GM18858 (cell line): ENCODE data around the gene KIAA0319L.

ENCODE experiments used
- ATAC-seq: cut with Tn5 transposase; IDR thresholded peaks from one replicate; pipeline ENCODE4 v1.9.1; 2021; ENCODE audit not compliant: unreplicated experiment

KIAA0319L gene

DNA sequence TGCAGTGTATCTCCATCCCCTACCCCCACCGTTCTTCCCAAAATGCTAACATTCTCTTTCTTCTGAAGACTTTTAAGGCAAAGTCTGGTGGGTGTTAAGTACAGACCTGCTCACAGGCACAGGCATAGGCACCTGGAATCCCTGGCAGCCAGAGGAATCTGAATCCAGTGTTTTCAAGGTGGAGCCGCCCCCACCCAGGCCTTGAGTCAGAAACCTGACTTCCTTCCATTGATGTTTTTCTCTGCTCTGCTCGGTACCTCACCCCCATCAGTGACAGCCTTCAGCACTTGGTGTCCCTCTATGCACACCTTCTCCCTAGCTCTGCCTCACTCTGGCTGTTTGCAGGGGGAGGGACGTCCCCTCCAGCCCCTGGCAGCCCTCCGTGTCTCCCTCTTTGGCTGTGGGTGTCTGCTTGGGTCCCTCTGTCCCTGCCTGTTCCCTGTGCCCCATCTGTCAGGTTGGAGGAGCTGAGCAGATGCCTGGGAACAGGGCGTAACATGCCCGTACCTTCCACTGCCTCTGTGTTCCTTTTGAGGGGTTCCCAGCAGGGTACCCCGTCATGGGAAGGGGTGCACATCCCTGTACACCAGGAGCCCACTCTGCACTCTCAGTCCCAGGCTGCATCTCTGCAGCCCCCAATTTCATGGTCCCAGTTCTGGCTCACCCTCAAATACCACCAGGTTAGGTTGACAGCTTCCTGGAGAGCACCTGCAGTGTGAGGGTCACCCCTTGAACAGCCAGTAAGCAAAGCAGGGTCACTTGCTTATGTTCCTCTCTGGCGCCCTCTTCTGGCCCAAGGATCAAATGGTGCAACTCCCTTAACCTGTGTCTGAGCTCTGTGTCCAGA is 7.1 kb upstream of the KIAA0319L start:
- ATAC-seq, result no peak

DNA sequence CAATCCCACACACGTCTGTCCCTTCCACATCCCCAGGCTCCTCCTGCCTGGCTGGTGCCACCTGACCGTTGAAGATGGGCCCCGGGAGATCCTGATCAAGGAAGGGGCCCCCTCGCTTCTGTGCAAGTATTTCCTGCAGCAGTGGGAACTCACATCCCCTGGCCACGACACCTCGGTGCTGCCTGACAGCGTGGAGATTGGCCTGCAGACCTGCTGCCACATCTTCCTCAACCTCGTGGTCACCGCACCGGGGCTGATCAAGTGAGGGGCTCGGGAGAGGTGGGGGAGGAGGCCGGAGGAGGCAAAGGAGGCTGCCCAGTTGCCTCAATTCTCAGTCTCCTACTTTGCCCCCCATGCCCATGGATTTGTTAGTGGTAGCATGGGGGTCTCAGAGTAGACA is 6.0 kb upstream of the KIAA0319L start:
- no peak for ATAC-seq

DNA sequence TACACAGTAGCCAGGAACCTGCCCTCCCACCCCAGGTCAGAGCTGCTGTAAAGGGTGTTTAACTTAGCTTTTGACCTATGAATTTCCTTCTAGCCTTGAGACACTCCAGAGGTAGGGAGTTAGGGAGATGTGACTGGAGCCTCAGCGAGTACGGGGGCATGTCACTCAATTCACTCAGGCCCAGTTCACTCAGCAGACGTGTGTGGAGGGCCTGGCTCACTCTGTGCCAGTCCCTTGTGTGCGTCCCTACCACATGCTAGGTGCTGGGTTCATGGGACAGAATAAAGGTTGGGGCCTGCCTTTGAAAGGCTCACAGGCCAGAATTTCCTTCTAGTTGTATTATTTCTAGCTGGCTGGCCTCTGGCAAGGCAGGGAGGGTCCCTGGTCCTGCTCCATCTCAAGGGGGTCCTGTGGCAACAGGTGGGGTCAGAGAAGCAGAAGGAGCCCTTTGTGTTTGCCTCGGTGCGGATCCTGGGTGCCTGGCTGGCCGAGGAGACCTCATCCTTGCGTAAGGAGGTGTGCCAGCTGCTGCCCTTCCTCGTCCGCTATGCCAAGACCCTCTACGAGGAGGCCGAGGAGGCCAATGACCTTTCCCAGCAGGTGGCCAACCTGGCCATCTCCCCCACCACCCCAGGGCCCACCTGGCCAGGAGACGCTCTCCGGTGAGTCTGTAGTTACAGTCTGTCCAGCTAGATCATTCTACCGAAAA is 4.9 kb upstream of the KIAA0319L start:
- ATAC-seq, result no peak

DNA sequence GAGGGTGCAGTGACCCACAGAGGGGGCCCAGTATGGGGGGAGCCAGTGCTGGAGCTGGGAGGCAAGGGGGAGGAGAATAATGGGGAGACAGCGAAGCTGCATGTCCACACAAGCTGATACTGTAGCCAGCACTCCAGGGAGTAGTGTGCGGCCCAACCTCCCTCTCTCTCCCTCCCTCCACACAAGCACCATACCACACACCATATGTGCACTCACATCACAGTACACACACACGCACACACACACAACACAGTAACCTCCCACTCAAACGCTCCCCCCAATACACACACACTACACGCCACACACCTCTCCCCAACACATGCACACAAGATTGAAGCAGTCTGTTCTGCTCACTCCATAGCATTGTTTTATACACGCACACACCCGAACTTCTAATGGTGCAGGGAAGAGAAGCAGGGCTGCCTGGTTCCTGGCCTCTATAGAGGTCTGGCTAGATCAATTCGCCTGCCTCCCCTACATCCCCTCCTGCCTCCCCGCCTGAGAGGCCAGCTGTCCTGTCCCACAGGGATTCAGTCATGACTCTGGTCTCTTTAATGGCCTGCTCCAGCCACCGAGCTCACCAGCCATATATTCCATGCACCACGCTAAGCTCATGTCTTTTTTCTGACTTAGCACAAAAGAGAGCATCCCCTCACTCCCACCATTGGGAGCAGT is 4.2 kb upstream of the KIAA0319L start:
- ATAC-seq, result no peak

DNA sequence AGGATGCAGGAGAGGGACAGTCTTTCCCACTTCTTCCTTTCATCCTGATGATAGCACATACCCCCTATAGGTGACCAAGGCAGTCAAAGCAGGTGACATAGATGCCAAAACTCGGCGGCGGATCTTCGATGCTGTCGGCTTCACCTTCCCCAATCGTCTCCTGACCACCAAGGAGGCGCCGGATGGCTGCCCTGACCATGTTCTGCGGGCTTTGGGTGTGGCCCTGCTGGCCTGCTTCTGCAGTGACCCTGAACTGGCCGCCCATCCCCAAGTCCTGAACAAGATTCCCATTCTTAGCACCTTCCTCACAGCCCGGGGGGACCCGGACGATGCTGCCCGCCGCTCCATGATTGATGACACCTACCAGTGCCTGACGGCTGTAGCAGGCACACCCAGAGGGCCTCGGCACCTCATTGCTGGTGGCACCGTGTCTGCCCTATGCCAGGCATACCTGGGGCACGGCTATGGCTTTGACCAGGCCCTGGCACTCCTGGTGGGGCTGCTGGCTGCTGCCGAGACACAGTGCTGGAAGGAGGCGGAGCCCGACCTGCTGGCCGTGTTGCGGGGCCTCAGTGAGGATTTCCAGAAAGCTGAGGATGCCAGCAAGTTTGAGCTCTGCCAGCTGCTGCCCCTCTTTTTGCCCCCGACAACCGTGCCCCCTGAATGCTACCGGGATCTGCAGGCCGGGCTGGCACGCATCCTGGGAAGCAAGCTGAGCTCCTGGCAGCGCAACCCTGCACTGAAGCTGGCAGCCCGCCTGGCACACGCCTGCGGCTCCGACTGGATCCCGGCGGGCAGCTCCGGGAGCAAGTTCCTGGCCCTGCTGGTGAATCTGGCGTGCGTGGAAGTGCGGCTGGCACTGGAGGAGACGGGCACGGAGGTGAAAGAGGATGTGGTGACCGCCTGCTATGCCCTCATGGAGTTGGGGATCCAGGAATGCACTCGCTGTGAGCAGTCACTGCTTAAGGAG is 3.3 kb upstream of the KIAA0319L start:
- no peak for ATAC-seq

DNA sequence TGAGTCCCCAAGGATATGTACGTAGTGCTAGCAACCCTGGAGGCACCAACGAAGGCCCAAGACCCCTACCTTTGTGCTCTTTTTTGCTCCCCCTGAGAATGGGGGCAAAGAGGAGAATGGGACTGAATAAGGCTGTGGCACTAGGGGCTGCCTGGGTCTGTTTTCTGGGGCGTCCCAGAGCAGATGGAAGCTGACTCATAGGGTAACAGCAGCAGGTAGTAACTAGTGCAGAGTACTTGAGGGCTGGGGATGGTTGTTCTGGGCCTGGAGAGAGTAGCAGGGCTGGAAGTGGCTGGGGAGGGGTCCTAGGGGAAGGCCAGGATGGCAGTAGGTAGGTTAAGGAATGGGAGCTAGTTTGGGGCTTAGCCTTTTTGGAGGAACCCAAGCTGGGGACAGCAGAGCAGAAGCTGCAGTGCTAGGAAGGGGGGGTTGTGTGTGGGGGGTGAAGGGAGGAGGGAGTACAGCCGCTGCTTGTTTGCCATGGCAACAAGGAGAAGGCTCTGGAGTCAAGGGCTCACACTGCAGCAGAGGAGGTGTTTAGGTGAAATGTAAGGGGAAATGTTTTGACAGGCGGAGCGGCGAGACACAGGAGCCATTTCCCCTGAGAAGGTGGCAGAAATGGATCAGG is 2.2 kb upstream of the KIAA0319L start:
- ATAC-seq, result no peak

DNA sequence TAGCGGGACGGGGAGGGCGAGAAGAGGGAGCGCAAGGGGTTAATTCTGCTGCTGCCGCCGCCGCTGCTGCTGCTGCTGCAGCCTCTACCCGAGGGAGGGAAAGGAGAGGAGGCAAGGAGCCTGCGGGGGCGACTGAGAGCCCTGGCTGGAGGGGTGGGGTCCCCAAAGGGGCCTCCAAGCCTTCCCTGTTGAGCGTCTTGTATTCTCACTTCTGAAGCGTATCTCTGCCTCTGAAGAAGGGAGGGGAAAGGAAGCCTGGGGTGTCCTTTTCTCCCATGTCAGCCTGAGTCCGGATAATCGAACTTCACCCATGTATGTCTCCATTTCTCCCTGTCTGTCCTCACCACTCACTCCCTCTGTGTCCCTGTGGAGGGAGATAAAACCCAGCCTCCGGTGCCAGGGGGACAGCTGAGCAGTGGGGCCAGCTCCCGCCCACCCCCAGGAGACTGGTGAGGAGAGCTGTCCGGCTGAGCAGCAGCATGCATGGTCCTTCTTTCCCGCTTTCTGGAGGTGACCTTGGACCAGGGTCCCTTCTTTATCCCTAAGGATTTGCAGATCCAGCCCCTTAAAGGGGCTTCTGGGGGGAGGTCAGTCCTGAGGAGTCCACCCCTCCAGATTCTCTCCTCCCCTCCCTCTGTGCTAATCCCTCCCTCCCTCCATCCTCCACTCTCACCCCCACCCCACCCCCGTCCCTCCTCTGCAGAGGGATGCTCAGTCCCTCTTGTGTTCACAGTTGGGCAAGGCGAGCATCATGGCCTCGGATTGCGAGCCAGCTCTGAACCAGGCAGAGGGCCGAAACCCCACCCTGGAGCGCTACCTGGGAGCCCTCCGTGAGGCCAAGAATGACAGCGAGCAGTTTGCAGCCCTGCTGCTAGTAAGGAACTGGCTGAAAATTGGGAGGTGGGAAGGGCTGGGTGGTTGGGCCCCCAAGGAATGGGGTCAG is 1.4 kb upstream of the KIAA0319L start:
- no peak for ATAC-seq

DNA sequence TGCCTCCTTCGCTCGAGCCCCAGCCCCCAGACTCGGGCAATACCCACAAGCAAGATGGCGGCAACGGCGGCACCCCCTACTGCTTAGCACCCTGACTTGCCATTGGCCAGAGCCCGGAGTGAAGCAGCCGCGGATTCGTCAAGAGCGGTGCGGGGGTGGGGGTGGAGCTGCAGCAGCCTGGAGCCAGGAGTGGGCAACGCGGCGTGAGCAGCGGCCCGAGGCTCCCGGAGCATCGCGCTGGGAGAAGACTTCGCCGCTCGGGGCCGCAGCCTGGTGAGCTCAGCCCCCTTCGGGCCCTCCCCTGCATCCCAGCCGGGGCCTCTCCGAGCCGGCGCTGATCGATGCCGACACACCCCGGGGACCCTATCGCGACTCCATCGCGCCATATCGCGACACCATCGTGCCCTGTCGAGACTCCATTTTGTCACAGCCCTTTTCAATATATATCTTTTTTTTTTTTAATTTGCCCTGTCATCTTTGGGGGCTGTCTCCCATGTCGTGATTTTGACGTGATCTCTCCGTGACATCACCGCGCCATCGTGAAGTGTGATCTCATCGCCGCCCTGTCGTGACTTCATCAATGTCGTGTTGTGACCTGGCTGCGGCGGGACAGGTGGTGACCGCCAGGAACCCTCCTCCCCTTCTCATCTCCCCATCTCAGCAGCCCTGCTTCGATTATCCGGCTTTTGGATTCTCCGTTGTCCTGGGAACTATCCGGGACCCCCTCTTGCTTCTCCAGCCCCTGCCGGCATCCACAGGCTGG is 589 bp upstream of the KIAA0319L start, which contains the start of gene NCDN:
Gene NCDN (plus strand): TSS at position 189 of the 763 bp plus-strand sequence. CDS start 392 bp downstream, at position 581.
- ATAC-seq, result peak; percentile 69

DNA sequence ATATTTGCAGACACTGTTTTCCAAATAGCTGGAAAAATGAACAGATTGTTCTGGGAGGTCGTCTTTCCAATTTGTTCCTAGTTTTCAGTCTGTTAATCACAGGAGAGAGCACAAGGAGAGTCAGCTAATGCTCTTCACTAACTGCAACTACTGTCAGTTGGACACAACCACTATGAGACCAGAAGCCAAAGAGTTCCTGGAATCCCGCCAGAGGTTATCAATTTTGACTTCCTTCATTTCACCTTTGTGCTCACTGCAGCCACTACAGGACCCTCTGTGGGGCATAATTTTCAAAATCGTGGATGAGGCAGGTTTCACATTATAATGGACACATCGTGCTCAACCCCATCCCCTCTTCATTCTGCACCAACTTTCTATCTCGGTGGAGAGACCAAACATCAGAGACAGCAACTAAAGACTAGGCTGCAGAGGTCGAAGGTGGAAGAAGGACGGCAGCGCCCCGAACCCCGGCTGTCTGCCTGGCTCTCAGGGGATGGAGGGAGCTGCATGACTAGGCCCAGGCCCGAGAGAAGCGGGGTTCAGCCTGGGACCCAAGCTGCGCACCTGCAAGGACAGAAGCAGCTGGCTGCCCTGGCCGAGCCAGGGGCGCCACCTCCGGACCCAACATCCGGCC is 602 bp downstream of the KIAA0319L start:
- no peak for ATAC-seq

DNA sequence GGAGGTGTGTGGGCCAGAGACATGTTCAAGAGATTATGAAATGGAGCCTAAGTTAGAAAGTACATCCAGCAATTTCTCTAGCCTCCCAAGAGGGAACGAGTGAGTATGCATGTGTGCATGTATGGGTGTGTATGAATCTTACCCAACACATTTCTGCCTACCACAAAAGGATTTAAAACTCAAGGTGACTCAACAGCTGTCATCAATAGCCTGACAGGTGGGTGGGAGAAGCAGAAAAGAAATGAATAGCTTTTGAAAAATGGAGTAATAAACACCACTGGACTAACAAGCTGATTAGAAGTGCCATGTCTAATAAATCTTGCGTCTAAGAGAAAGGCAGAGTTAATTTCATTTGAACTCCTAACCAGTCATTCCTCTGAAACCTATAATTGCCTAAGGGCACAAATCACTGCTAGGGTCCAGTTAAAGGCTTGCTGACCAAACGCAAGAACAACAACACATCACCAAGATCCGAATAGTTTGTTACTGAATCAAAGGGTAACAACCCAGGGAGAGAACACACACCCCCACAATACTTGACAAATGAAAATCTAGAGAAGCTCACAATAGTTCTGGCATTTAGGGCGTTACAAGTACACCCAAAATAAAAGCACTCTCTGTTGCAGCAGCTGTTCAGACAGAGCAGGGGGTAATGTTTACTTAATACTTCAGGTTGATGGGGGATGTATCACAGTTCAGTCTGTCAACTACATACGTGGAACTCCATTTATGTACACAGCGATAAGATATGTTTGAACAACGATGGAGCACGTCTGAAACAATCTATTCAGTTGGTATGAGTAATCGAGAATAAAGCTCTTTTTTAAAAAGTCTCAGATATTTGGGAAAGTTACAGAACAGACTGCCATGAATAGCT is 1.4 kb downstream of the KIAA0319L start:
- ATAC-seq, result no peak

DNA sequence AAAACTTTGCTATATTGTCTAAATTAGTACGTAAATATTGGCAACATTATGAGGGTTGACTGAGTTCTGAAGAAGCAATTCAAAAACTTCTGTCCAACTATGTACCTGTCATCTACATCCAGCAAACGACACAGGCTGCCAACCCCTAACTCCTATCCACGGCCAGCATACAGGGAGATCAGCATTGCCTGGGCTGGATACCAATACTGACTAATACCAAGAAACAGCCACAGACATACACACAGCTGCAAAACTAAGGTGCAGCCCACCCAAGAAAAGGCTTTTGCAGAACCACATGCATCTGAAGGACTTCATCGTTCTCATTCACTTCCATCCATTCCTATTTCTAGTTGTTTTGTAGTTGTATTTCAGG is 2.0 kb downstream of the KIAA0319L start:
- no peak for ATAC-seq

DNA sequence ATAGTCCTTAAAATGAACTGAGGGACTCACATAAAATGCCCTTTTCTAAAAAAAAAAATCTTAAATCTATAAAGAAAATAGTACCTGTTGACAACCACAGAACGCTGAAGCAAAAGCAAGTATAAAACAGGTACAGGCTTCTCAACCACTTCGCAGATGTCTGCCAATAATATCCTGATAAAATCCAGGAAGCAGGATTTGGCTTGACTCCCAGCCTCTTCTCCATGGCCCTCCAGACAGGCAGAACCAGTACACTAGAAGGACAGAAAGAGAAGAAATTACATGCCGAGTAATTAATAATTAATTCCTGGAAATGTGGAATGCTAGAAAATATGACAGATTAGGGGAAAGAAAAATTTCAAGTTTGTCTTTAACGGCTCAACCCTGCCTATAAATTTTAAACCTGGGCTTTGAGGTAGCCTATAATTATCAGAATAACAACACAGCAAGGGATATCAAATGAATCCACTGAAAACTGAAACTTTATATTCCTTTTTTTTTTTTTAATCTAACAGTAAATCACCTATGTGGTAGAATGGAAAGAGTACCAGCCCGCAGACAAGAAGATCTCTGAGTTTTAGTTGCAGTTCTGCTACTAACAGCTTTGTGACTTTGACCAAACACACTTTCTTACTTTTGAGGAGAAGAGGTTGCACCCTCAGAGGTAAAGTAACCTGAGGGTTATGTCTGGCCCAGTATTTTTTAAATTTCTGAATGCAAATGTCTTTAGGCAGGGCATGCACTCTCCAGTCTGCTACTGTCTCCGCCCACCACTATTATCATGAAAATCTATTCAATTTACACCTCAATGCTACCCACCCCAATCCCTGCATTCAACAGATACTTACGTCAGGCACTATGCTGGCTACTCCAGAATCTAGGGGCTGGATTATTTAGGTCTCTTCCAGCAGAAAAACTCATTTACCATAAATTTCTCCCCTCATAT is 2.7 kb downstream of the KIAA0319L start:
- no peak for ATAC-seq

DNA sequence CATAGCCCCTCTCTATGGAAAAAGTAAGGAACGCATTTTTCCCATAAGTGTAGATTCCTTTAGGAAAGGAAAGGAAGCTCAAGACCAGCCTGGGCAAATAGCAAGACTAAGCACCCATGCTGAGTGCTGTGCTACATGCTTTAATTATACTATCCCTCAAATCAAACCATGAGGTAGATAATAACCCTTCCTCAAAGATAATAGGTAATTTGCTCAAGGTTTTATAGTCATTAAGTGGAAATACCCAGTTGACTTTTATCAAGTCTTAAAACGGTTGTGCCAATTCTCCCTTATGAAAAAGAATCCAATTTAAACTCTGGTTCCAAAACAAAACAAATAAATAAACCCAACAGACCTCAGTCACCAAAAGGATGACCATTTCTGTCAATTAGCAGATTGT is 3.4 kb downstream of the KIAA0319L start:
- no peak for ATAC-seq

DNA sequence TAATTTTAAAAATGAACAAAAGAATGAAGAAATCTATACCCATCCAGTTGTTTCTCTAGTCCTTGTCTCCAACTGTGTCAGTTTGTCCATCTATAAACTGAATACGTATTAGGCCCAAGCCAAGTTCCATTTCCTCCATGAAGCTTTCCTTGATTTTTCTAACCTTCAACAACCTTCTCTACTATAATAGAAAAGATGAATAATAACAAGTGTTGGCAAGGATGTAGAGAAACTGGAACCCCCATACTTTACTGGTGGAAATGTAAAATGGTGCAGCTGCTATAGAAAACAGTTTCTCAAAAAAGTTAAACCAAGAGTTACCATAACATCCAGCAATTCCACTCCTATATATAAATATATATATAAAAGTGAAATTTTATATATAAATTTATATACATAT is 10.6 kb downstream of the KIAA0319L start:
- no peak for ATAC-seq

DNA sequence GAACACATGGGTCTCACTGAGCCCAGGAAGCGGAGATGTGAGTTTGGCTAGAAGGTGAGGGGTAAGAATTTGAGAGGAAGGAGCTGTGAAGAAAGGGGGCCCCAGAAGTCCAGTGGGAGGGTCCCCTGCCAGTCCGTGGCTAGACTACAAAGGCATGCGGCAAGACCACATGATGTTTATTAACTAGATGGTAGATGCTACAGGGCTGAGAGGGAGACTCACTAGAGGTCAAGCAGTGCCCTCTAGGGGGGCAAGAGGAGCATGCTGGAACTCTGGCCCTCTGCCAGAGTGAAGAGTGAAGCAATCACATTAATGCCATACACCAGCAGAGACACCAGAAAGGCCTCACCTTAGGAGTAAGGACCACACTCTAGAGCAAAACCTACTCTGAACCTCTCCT is 12.2 kb downstream of the KIAA0319L start:
- ATAC-seq, result no peak

DNA sequence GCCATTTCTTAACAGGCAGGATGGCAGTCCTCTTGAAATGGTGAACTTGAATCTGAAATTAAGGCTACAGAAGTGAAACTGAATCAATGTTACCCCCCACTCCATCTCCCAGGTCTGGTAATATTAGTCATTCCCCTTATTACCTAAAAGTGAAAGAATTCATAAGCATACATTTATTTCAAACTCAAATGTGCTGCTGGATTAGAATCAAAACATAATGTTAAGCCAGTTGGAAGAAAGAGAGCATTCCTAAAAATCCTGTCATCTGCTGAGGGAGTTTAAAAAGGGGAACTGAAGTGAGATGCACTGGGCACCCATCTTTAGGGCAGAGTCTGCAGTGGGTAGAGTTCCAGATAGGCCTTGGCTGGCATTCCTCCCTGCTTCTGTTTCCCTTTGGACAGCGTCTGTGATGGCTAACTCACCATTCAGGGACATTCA is 17.4 kb downstream of the KIAA0319L start:
- ATAC-seq, result no peak
